IMR-90 (cell line): ENCODE data around the gene KRT82.

Source experiments
- BHLHE40 ChIP-seq: fragments of 150-350 bp; IDR thresholded peaks from 2 replicates; pipeline ENCODE4 v1.6.1; 2016; ENCODE audit warnings: mild to moderate bottlenecking, low read depth, low read length
- TF ChIP-seq, protein P1 (sequence below): conservative IDR thresholded peaks from 2 replicates; pipeline ENCODE4 v1.5.1; 2012; ENCODE audit warnings: mild to moderate bottlenecking, low read depth, low read length, improper control_type of control experiment
- TF ChIP-seq, protein P2 (sequence below): fragments of 150-350 bp; IDR thresholded peaks from 2 replicates; pipeline ENCODE4 v1.6.1; 2016; ENCODE audit warnings: low read depth, mild to moderate bottlenecking, low read length, moderate library complexity, borderline replicate concordance

DNA sequence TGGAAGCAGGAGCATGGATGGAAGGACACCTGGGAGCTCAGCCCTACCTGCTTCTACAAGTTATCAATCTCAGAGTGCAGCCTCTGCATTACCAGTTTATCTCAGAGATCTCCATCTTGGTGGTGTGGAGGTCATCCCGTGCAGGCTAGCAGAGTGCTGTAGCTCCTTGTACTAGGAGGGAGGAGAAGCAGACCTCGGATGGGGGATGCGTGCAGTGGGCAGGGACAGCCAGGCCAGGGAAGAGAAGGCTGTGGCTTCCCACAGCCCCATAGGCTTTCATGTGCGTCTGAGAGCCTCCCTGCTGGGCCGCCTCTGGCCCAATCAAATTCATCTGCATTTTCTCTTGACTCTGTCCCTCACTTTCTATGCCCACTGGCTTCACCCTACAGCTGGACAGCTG, 8.8 kb upstream of the KRT82 start:
- TF ChIP-seq, protein P1, sequence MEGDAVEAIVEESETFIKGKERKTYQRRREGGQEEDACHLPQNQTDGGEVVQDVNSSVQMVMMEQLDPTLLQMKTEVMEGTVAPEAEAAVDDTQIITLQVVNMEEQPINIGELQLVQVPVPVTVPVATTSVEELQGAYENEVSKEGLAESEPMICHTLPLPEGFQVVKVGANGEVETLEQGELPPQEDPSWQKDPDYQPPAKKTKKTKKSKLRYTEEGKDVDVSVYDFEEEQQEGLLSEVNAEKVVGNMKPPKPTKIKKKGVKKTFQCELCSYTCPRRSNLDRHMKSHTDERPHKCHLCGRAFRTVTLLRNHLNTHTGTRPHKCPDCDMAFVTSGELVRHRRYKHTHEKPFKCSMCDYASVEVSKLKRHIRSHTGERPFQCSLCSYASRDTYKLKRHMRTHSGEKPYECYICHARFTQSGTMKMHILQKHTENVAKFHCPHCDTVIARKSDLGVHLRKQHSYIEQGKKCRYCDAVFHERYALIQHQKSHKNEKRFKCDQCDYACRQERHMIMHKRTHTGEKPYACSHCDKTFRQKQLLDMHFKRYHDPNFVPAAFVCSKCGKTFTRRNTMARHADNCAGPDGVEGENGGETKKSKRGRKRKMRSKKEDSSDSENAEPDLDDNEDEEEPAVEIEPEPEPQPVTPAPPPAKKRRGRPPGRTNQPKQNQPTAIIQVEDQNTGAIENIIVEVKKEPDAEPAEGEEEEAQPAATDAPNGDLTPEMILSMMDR, result no peak
- TF ChIP-seq, protein P2, sequence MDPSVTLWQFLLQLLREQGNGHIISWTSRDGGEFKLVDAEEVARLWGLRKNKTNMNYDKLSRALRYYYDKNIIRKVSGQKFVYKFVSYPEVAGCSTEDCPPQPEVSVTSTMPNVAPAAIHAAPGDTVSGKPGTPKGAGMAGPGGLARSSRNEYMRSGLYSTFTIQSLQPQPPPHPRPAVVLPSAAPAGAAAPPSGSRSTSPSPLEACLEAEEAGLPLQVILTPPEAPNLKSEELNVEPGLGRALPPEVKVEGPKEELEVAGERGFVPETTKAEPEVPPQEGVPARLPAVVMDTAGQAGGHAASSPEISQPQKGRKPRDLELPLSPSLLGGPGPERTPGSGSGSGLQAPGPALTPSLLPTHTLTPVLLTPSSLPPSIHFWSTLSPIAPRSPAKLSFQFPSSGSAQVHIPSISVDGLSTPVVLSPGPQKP, result no peak
- no peak for TF ChIP-seq BHLHE40
